ENCODE measurements around the gene CLCN3.
A peak's percentile ranks its signal among the peaks of the same experiment; 100 is the strongest.

CLCN3 gene

GRCh38 chr4:169716677-169717076 is 96.3 kb downstream of the CLCN3 start:
- Histone ChIP-seq H3K9me2 (ENCODE audit: low read depth, low read length) (no peaks in the 10 kb centered on the region), H3K27ac (ENCODE audit: low read depth, low read length, poor library complexity, severe bottlenecking) (no peak overlapping the region), H4K20me1 (ENCODE audit: insufficient read depth, low read length) (no peaks in the 10 kb centered on the region), H3K9ac (ENCODE audit: low read length) (no peak overlapping the region), H2AFZ (ENCODE audit: low read length) (no peak overlapping the region), H3K4me2 (ENCODE audit: low read length) (no peak overlapping the region), H3K9me3 (ENCODE audit: low read length) (no peaks in the 10 kb centered on the region), H3K4me3 (ENCODE audit: low read depth, low read length, poor library complexity, severe bottlenecking) (no peak overlapping the region), H3K4me1 (ENCODE audit: insufficient read depth, low read length, severe bottlenecking) (no peaks in the 10 kb centered on the region), H3K27me3 (ENCODE audit: insufficient read depth, low read length) (no peaks in the 10 kb centered on the region), H3F3A (ENCODE audit: insufficient read depth, low read length) (no peaks in the 10 kb centered on the region), H3K36me3 (ENCODE audit: insufficient read depth, low read length) (peaks cover 71% of the 10 kb centered on the region), H3K79me2 (ENCODE audit: insufficient read depth, low read length) (no peaks in the 10 kb centered on the region)
- TF ChIP-seq EZH2 (IDR thresholded peaks at IDR 0.05; ENCODE audit: borderline replicate concordance, low read length) = no peak
- TF ChIP-seq, protein P1, sequence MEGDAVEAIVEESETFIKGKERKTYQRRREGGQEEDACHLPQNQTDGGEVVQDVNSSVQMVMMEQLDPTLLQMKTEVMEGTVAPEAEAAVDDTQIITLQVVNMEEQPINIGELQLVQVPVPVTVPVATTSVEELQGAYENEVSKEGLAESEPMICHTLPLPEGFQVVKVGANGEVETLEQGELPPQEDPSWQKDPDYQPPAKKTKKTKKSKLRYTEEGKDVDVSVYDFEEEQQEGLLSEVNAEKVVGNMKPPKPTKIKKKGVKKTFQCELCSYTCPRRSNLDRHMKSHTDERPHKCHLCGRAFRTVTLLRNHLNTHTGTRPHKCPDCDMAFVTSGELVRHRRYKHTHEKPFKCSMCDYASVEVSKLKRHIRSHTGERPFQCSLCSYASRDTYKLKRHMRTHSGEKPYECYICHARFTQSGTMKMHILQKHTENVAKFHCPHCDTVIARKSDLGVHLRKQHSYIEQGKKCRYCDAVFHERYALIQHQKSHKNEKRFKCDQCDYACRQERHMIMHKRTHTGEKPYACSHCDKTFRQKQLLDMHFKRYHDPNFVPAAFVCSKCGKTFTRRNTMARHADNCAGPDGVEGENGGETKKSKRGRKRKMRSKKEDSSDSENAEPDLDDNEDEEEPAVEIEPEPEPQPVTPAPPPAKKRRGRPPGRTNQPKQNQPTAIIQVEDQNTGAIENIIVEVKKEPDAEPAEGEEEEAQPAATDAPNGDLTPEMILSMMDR (IDR thresholded peaks at IDR 0.05; ENCODE audit: low read length) = no peak

DNA sequence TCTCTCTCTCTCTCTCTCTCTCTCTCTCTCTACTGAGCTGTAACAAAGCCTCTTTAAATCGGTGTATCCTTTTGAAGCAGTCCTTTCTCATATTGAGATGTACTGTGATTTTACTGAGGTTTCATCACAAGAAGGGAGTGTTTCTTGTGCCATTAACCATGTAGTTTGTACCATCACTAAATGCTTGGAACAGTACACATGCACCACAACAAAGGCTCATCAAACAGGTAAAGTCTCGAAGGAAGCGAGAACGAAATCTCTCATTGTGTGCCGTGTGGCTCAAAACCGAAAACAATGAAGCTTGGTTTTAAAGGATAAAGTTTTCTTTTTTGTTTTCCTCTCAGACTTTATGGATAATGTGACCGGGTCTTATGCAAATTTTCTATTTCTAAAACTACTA is 100.2 kb downstream of the CLCN3 start:
- H3K27me3 ChIP-seq (ENCODE audit: insufficient read depth, low read length) = no peaks in the 10 kb centered on the region
- TF ChIP-seq, protein P1 (IDR thresholded peaks at IDR 0.05; ENCODE audit: low read length) = no peak
- no peak for TF ChIP-seq EZH2 (IDR thresholded peaks at IDR 0.05; ENCODE audit: borderline replicate concordance, low read length)
- no peak overlapping the region for H3K4me2 ChIP-seq (ENCODE audit: low read length)
- no peaks in the 10 kb centered on the region for H4K20me1 ChIP-seq (ENCODE audit: insufficient read depth, low read length)
- no peaks in the 10 kb centered on the region for H3K79me2 ChIP-seq (ENCODE audit: insufficient read depth, low read length)
- no peak overlapping the region for H3K9ac ChIP-seq (ENCODE audit: low read length)
- H3K4me3 ChIP-seq (ENCODE audit: low read depth, low read length, poor library complexity, severe bottlenecking) = no peak overlapping the region
- H3K9me2 ChIP-seq (ENCODE audit: low read depth, low read length) = no peaks in the 10 kb centered on the region
- no peak overlapping the region for H2AFZ ChIP-seq (ENCODE audit: low read length)
- H3K36me3 ChIP-seq (ENCODE audit: insufficient read depth, low read length) = peaks cover 46% of the 10 kb centered on the region
- H3K27ac ChIP-seq (ENCODE audit: low read depth, low read length, poor library complexity, severe bottlenecking) = no peak overlapping the region
- no peaks in the 10 kb centered on the region for H3F3A ChIP-seq (ENCODE audit: insufficient read depth, low read length)
- H3K9me3 ChIP-seq (ENCODE audit: low read length) = no peaks in the 10 kb centered on the region
- no peaks in the 10 kb centered on the region for H3K4me1 ChIP-seq (ENCODE audit: insufficient read depth, low read length, severe bottlenecking)

DNA sequence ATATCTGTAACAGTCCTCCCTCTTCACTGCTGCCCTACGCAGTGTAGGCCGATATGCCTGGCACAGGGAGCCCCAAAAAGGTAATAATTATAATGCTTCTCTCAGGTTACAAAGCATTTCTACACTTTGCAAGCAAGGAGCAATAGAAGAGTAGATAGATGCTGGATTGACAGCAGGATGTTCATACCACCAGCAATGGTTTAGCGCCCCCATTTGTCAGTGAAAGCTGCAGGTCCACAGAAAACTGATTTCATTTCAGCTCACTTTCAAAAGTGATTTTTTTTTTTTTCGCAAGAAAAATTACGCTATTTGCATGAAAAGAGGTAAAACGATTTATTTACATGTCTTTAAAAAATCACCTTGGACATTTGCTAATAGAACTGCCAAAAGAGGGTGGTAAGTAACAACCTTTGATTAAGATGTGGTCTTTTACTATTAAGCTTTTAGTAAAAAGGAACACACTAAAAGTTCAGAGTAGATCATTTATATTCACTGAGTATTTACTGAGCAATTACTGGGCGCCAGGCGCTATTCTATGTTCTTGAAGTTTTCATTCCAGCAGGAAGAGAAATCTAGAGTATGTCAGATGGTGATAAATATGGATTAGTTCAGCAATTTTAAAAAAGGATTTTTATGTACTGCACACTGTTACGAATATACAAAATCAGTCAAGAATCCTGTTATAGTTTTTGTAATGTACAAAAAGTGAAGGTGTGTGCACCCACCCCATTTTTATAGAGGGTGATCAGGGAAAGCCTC is 103.0 kb downstream of the CLCN3 start:
- H3K4me1 ChIP-seq (ENCODE audit: insufficient read depth, low read length, severe bottlenecking) = no peaks in the 10 kb centered on the region
- no peaks in the 10 kb centered on the region for H3K9me2 ChIP-seq (ENCODE audit: low read depth, low read length)
- H3K9me3 ChIP-seq (ENCODE audit: low read length) = no peaks in the 10 kb centered on the region
- no peaks in the 10 kb centered on the region for H4K20me1 ChIP-seq (ENCODE audit: insufficient read depth, low read length)
- no peak overlapping the region for H3K9ac ChIP-seq (ENCODE audit: low read length)
- H3K4me2 ChIP-seq (ENCODE audit: low read length) = no peak overlapping the region
- H3K27me3 ChIP-seq (ENCODE audit: insufficient read depth, low read length) = no peaks in the 10 kb centered on the region
- no peak overlapping the region for H2AFZ ChIP-seq (ENCODE audit: low read length)
- no peaks in the 10 kb centered on the region for H3K79me2 ChIP-seq (ENCODE audit: insufficient read depth, low read length)
- H3F3A ChIP-seq (ENCODE audit: insufficient read depth, low read length) = no peaks in the 10 kb centered on the region
- H3K4me3 ChIP-seq (ENCODE audit: low read depth, low read length, poor library complexity, severe bottlenecking) = no peak overlapping the region
- TF ChIP-seq, protein P1 (IDR thresholded peaks at IDR 0.05; ENCODE audit: low read length) = peak; percentile 51
- no peak for TF ChIP-seq EZH2 (IDR thresholded peaks at IDR 0.05; ENCODE audit: borderline replicate concordance, low read length)
- H3K27ac ChIP-seq (ENCODE audit: low read depth, low read length, poor library complexity, severe bottlenecking) = no peak overlapping the region
- H3K36me3 ChIP-seq (ENCODE audit: insufficient read depth, low read length) = peaks cover 20% of the 10 kb centered on the region
